PC-9 (cell line): ENCODE measurements around the gene CEP89.

Experiments used
- EZH2 ChIP-seq: fragments of 200-600 bp; sonication (generic); IDR thresholded peaks from 2 replicates; pipeline ENCODE4 v1.8.0; 2017; ENCODE audit warnings: antibody characterized with exemption, low read depth
- TF ChIP-seq, protein P1 (sequence below): fragments of 200-600 bp; sonication (generic); conservative IDR thresholded peaks from 2 replicates; pipeline ENCODE4 v1.6.1; 2017; ENCODE audit warnings: mixed run types, antibody characterized with exemption, mild to moderate bottlenecking, moderate library complexity

DNA sequence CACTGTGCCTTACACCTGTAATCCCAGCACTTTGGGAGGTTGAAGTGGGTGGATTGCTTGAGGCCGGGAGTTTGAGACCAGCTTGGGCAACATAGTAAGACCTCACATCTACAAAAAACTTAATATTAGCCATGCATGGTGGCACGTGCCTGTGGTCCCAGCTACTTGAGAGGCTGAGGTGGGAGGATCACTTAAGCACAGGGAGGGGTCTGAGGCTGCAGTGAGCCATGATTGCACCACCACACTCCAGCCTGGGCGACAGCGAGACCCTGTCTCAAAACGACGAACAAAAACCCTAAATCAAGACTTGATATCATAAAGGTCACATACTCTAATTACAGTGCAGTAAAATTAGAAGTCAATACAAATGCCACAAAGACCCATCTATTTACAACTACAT is 119.5 kb downstream of the CEP89 start:
- TF ChIP-seq, protein P1, sequence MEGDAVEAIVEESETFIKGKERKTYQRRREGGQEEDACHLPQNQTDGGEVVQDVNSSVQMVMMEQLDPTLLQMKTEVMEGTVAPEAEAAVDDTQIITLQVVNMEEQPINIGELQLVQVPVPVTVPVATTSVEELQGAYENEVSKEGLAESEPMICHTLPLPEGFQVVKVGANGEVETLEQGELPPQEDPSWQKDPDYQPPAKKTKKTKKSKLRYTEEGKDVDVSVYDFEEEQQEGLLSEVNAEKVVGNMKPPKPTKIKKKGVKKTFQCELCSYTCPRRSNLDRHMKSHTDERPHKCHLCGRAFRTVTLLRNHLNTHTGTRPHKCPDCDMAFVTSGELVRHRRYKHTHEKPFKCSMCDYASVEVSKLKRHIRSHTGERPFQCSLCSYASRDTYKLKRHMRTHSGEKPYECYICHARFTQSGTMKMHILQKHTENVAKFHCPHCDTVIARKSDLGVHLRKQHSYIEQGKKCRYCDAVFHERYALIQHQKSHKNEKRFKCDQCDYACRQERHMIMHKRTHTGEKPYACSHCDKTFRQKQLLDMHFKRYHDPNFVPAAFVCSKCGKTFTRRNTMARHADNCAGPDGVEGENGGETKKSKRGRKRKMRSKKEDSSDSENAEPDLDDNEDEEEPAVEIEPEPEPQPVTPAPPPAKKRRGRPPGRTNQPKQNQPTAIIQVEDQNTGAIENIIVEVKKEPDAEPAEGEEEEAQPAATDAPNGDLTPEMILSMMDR, result no peak
- no peak for TF ChIP-seq EZH2
